ENCODE data around the gene ZCCHC14.

DNA sequence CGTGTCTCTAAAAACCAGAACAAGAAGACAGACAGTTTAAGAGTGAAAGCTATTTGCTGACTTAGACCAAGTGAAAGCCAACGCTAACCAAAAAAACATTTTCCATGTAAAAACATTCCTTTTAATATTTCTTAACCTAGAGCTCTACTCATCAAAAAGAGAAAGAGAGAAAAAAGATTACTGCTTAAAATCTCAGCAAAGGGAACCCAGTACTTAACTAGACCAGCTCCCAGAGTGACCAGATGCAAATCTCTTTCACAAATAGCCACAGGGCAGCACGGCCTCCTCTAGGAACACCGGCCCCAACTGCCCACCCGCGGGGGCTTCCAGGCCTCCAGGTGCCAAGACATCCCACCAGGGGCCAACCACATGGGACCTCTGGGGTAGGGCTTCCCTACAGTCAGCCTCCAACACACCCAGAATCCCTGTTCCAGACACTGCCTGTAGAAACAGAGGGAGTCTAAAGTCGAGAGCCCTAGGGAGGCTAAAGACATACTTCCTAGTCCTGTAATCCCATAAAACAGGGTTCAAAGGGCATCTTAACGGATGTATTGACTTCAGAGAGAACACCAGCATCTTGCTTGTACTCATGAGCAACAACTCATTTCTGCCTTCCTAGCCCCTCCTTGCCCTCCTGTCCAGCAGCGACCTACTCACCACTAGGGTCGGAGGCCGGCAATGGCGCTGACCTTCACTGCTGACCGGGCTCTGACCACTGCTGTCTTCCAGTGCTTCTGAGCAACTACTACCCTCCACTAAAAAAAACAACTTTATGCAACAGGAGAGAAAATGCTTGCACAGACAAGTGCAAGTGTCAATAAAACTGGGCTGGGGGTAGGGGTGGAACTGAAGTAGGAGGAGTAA is 21.3 kb downstream of the ZCCHC14 start:
- no peak for TF ChIP-seq FOXA1 (IDR thresholded peaks at IDR 0.05)
- TF ChIP-seq FOXA1 (CRISPR knock-in tag; IDR thresholded peaks at IDR 0.05): no peak; the same call in none of the 2 replicates
- no peak for TF ChIP-seq JUNB (CRISPR knock-in tag; IDR thresholded peaks at IDR 0.05; ENCODE audit: borderline replicate concordance)
- TF ChIP-seq RCOR2 (CRISPR knock-in tag; IDR thresholded peaks at IDR 0.05): no peak
- TF ChIP-seq EZH2 (conservative IDR thresholded peaks at IDR 0.05; ENCODE audit: low read depth, low read length): no peak
- no peak for TF ChIP-seq NPAS2 (CRISPR knock-in tag; IDR thresholded peaks at IDR 0.05; ENCODE audit: borderline replicate concordance)
- TF ChIP-seq, protein P1, sequence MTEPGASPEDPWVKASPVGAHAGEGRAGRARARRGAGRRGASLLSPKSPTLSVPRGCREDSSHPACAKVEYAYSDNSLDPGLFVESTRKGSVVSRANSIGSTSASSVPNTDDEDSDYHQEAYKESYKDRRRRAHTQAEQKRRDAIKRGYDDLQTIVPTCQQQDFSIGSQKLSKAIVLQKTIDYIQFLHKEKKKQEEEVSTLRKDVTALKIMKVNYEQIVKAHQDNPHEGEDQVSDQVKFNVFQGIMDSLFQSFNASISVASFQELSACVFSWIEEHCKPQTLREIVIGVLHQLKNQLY (CRISPR knock-in tag; IDR thresholded peaks at IDR 0.05): no peak
- TF ChIP-seq ZNF850 (CRISPR knock-in tag; conservative IDR thresholded peaks at IDR 0.05): no peak
- no peak for TF ChIP-seq POLR2AphosphoS2 (IDR thresholded peaks at IDR 0.05; ENCODE audit: low read depth, low read length)
- TF ChIP-seq, protein P2, sequence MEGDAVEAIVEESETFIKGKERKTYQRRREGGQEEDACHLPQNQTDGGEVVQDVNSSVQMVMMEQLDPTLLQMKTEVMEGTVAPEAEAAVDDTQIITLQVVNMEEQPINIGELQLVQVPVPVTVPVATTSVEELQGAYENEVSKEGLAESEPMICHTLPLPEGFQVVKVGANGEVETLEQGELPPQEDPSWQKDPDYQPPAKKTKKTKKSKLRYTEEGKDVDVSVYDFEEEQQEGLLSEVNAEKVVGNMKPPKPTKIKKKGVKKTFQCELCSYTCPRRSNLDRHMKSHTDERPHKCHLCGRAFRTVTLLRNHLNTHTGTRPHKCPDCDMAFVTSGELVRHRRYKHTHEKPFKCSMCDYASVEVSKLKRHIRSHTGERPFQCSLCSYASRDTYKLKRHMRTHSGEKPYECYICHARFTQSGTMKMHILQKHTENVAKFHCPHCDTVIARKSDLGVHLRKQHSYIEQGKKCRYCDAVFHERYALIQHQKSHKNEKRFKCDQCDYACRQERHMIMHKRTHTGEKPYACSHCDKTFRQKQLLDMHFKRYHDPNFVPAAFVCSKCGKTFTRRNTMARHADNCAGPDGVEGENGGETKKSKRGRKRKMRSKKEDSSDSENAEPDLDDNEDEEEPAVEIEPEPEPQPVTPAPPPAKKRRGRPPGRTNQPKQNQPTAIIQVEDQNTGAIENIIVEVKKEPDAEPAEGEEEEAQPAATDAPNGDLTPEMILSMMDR (CRISPR knock-in tag; IDR thresholded peaks at IDR 0.05): 0 out of 2 replicates have a peak, but pooled peaks have one; percentile 29

Measured in HepG2 (cell line).